GM19240 (cell line): ENCODE results near the gene PLLP.

Experiments
- DNase-seq: peaks from one replicate; pipeline ENCODE4 v3.0.0; 2011; ENCODE audit warnings: low spot score; ENCODE audit not compliant: insufficient read length

Gene PLLP, protein sequence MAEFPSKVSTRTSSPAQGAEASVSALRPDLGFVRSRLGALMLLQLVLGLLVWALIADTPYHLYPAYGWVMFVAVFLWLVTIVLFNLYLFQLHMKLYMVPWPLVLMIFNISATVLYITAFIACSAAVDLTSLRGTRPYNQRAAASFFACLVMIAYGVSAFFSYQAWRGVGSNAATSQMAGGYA

DNA sequence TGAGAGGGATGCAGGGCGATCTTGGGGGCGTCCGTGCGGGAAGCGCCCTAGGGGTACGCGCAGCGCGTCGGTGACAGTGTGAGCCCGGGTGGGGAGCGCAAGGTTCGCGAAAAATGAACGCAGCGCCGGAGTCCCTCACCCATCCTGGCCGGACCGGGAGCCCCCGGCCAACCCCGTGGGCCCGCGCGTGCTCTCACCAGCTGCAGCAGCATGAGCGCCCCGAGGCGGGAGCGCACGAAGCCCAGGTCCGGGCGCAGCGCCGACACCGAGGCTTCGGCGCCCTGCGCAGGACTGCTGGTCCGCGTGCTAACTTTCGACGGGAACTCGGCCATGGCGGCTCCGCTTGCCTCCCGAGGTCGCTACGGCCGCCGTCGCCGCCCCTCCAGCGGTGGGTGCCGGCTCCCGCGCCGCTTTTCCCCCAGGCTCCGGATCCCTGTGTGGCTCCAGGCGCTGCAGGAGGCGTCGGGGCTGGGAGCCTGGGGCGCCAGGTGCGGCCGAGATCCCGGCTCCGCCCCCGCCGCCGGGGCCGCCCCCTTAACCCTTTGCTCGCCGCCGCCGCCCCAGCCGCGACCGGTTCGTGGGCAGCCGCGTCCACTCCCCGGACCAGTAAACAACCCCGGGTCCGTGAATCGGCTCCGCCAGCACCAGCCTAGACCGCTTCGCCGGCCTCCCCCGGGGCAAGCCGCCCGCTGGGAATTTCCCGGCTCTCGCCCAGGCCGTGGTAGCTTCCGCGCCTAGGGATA, at the start of gene PLLP:
Gene PLLP (minus strand): TSS at position 464 of the 743 bp plus-strand sequence. CDS start 132 bp downstream, at position 332.
- peak; percentile 54 for DNase-seq

DNA sequence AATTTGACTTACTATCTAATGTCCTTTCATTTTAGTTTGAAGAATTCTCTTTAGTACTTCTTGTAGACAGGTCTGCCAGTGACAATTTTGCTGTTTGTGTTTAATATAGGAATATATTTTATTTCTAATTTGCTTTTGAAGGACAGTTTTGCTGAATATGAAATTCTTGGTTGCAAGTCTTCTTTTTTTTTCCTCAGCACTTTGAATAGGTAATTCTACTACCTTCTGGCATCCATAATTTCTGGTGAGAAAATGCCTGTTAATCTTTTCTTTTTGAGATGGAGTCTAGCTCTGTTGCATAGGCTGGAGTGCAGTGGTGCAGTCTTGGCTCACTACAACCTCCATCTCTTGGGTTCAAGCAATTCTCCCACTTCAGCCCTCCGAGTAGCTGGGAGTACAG, 48.9 kb upstream of the PLLP start:
- no peak for DNase-seq

DNA sequence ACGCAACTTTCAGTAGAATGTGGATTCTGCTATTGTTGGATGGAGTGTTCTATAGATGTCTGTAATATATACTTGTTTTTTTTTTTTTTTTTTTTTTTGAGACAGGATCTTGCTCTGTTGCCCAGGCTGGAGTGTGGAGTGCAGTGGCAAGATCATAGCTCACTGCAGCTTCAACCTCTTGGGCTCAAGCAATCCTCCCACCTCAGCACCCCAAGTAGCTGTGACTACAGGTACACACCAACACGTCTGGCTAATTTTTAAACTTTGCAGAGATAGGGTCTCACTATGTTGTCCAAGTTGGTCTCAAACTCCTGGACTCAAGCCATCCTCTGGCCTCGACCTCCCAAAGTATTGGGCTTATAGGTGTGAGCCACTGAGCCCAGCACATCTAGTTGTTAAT, 46.9 kb upstream of the PLLP start:
- no peak for DNase-seq

DNA sequence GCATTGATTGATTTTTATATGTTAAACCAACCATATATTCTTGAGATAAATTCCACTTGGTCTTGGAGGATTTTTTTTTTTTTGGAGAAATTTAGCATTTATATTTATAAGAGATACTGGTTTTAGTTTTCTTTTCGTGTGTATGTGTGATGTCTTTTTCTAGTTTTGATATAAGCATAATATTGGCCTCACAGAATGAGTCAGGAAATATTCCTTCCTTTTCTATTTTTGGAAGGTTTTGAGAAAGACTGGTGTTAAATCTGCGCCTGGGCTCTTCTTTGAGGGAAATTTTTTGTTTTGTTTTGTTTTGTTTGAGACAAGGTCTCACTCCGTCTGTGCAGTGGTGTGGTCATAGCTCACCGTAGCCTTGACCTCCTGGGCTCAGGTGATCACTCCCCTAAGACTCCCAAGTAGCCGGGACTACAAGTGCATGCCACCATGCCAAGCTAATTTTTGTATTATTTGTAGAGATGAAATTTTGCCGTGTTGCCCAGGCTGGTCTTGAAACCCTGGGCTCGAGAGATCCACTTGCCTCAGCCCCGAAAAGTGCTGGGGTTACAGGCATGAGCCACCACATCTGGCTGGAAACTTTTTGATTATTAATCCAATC, 45.4 kb upstream of the PLLP start:
- DNase-seq: no peak

DNA sequence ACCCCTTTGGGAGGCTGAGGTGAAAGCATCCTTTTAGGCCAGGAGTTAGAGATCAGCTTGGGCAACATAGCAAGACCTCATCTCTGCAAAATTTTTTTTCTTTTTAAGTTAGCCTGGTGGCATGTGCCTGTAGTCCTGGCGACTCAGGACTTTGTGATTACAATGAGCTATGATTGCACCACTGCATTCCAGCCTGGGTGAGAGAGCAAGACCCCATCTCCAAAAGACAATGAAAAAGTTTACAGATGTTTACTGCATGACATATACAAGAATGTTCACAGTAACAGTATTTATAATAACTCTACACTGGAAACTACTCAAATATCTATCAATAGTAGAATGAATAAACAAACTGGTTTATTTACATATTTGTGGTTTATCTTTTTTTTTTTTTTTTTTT, 41.0 kb upstream of the PLLP start:
- DNase-seq: no peak

DNA sequence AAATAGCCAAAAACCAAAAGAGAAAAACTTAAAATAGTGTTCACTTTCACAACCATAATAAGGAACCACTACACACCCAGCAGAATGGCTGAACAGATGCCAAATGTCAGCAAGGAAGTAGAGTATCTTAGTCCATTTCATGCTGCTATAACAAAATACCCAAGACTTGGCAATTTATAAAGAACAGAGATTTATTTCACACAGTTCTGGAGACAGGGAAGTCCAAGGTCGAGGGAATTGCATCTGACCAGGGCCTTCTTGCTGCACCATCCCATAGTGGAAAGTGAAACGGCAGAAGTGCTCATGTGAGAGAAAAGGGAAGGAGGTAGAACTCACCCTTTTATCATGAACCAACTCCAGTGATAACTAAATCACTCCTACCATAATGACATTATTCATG, 40.3 kb upstream of the PLLP start:
- no peak for DNase-seq

DNA sequence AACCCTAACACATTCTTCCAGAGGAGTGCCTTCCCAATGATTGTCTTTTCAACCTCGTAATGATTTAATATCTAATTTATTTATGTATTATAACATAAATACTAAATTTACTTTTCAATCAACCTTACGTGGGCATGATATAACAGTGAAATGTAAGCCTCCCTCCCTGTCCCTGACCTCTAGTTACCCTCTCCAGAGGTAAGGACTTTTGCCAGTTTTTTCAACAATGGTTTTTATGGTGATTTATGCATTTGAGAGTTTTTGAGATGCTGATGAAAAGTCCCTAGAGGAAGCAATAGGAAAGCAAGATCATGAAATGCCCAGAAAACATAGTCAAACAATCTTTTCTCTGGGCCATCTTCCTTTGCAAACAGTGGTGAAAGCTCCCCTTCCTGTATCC, 35.2 kb upstream of the PLLP start:
- DNase-seq: no peak

DNA sequence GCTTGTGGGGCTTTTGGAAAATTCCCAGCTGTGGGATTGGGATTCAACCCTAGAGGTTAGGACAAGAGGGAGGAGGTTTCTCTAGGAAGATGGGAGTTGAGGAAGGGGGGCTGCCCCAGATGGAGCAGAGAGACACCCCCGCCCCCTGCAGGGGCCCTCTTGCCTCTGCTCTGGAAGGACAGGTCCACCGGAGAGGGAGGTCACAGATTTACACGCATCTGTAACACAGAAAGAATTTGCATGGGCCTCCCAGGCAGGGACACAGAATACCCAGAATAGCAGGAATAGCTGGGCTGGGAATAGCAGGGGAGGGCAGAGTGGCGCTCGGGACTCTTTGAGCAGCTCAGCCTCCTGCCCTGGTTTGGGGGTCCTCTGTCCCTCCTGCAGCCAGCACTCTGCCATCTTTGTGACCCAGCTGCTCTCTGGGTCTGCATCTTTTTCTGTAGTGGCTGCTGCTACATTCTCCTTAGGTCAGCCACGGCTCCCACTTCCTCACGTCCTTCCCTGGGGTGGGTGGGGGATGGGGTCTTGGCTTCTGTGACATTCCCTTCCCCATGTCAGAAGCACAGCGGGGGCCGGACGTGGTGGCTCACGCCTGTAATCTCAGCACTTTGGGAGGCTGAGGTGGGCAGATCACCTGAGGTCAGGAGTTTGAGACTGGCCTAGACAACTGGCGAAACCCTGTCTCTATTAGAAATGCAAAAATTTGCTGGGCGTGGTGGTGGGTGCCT, 33.9 kb upstream of the PLLP start:
- no peak for DNase-seq

DNA sequence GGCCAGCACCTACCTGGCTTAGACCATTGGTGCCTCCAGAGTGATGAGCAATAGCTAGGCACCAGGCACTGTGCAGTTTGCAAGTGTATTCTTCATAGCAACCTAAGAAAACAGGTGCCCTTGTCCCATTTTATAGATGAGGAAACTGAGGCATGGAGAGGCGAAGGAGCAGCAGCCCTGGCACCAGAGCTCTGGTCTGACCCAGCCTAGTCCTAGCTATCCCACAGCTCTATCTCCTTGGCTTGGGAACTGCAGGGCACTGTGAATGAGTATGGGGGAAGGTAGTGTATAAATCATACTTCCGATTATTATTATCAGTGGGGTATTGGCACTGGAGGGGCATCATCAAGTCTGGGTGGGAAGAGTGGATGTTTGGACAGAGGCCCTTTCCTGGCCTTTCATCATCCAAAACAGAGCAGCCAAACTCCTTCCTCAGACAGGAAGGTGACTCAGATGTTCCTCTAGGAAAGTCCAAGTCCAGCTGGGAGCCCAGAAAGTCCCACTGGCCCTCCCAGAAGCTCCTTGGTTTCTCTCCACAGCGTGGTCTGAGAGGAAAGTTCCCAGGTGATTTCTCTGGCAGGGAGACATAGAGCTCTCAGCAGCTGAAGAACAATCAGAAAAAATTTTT, 32.0 kb upstream of the PLLP start:
- DNase-seq: no peak

DNA sequence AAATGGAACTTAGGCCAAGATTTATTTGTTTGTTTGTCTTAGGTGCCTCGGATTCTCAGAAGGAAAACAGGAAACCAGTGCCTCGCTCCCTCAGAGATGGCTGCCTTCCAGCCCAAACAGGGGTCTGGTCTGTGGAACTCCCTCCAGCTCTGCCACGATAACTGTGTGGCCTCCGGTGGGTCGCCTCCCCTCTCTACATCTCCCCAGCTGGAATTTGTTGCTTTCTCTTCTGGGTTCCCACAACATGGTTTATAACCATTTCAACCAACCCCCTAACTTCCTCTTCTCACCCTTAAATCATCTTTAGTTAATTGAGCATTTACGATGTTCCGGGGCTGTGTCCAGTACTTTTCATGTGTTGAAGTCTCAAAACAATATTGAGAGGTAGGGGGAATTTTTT, 30.9 kb upstream of the PLLP start:
- DNase-seq: no peak

DNA sequence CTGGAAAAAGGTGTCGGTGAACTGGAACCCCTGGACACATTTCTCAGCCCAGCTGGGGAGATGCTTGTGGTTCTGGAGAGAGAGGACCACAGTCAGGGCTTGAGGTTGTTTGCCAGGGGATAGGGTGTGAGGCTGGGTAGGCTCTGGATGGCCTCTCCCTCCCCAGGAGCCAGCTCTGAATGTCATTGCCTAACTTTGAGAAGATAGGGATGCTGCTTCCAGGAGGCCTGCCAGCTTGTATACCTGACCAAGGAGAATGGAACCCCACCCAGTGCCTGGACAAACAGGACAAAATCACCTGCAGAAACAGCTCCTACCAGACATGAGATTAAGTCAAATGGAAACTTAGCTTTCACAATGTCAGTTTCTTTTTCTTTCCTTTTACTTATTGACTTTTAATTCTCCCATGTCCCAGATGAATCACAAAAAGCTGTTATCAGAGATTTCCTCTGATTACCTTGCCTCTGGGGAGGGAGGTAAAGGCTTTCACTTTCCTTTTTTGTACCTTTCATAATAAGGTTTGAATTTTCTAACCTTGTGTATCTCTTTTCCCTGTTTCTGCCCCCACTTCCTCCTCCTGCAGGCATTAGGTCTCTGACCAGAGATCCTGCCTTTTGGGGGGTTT, 29.8 kb upstream of the PLLP start:
- no peak for DNase-seq

DNA sequence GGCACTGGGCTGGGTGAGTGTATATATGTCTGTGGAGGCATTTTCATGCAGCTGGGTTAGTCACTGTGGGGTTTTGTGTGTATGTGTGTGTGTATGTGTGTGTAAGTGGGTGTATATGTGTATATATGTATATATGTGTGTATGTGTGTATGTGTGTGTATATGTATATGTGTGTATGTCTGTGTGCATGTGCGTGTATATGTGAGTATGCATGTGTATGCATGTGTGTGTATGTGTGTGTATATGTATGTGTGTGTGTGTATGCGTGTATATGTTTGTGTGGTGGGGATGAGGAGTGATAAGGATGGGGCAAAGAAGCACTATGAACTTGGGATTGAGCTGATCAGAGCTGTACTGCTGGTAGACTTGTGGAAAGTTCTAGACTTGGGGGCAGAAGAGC, 29.0 kb upstream of the PLLP start:
- no peak for DNase-seq

DNA sequence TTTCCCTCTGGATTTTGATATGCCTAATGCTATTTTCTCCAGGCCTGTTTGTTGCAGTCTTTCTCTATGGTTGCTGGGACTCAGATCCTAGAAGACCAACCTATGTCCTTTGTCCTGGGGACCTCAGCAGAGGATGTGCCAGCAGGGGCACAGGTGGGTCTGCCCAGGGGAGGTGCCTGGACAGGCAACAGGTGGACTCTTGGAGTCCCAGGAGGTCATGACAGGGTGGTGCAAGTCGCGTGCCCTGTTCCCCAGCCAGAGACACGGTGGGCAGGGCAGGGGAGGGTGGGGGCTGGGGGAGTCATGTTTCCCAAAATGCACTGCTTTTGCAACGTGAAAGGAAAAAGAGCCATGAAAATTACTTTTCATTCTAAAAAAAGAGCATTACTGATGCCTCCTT, 26.3 kb upstream of the PLLP start:
- no peak for DNase-seq

DNA sequence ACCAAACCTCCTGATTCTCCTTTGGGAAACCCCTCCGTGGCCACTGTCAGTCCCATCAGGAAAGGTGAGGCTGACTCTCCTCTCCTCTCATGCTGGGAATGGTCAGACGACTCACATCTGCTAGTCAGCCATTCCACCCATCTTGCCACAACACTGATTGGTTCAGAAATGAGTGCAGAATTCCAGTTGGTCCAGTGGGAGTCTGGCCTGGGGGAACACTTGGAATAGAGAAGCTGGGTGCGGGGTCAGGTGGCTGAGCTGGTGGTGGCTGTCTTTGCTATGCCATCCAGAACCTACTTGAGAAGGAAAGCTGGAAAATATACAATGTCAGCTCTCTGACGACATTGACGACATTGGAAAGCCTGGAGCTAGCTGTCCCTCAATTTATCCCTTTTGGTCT, 23.6 kb upstream of the PLLP start:
- no peak for DNase-seq

DNA sequence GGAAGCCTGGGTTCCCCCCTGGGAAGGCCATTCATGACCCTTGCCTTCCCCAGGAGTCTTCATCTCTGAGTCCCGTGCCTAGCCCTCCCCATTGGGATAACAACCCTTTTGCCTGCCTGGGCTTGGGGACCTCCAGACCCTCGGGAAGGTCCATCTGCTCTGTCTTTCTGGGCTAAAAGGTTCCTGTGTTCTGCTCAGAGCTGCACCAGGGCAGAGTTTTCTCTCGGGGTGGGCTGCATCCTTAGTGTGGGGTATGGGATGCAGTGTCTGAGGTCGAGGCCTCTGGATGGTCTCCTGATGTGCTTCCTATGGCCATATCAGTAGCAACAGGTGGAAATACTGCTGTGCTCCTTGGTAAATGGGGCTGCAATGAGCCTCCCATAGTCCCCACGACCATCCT, 22.9 kb upstream of the PLLP start:
- DNase-seq: no peak

DNA sequence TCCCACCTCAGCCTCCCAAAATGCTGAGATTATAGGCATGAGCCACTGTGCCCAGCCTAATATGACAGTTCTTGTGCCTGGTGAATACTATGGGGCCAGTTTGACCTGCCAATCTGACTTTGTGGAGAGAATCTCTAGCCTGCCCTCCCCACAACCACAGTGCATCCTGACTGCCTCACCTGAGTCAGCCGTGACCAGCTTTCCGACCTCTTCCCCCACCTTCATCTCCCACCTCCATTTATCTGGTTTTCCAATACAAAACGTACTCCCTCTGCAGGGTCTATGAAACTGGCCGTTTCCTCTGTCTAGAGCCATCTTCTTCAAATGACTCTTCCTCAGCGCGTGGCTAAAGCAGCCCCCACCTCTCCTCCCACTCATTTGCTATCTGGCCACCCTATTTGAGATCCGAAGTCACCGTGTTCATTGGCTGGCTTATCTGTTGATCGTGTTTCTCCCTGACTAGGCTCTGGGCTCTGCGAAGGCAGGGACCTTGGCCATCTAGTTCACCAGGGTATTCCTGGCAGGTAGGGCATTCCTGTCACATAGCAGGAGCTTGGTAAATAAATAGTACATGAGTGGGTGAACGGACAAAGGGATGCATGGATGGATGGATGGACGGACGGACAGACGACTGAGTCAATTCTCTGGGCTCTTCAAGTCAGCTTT, 22.3 kb upstream of the PLLP start:
- DNase-seq: no peak

DNA sequence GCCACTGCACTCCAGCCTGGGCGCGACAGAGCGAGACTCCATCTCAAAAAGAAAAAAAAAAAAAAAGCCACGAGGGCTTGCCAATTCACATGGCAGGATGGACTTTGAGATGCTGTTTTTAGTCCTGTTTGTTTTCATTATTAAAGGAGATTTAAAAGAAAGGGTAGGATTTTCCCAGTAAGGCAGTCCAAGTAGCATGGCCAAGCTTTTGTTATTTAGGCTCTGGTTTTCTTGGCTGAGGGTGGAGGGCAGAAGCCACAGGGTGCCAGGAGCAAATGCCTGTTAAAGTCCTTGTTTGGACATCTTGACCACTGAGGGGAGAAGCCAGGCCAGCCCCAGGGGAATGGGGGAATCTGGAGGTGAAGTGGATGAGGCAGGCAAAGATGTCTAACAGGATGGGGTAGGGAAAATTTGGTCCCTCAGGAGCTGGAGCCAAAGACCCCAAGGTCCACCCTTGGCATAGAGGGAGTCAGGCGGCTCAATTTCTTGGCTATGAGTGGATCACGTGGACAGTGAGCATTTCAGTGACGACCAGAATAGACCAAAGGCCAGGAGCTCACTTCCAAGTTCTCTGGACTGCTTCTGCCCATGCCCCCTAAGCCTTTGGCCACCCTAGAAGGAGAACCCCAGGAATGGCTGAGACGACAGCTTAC, 20.8 kb upstream of the PLLP start:
- DNase-seq: no peak

DNA sequence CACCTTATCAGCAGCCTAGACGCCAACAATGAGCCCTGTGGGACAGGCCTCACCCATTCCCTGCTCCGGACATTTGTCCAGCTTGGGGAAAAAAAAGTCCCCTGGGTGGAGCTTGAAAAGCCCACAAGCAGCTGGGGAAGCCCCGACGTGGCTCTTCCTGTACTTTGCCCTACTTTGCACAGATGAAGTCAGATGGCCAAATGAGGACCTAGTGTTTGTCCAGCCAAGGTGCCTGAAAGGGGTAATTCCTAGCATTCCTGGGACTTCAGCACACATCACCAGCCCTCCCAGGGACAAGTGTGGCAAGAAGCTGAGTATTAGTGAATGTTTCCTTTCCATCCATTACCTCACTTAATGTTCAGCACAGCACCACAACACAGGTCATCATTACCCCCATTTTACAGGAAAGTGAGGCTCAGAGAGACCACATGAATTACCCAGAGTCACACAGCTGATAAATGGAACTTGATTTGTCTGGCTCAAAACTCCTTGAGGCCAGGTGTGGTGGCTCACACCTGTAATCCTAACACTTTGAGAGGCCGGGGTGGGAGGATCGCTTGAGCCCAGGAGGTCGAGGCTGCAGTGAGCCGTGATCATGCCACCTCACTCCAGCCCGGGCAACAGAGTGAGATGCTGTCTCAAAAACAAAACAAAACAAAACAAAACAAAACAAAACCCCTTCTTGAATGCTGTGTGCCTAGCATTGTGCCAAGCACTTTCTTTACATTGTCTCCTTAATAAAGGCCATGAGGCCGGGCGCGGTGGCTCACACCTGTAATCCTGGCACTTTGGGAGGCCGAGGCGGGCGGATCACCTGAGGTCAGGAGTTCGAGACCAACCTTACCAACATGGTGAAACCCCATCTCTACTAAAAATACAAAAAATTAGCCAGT, 19.9 kb upstream of the PLLP start:
- no peak for DNase-seq

DNA sequence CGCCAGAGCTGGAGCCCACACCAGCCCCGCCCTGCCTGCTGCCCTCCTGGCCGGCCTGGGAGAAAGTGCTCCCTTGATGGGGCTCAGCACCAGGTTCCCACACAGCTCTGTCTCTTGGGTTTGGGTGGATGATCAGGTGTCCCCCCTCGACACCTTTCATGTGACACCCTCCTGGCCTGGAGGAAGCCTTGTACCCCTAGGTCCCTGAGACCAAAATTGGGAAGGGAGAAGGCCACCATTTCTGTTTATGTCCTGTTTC, 19.4 kb upstream of the PLLP start:
- no peak for DNase-seq
